Activated naive CD4-positive, alpha-beta T cell treated with anti-CD3 and anti-CD28 coated beads for 36 hours (primary cell): ENCODE measurements around the gene TCP1. TPM values are rescaled to one million over a fixed set of nuclear protein-coding genes. Genes with fewer than 3 reads are reported as not detected.
"Not testable (repeated sequence)": the region's sequence is repeated elsewhere in the genome, so short reads cannot be mapped to it uniquely, and the experiment has no call there.

Experiments
- CTCF ChIA-PET: fragments of 350-600 bp; sonication (Branson Sonifier 250); formaldehyde crosslinking; loops from one replicate; lab custom pipeline; 2021; ENCODE audit warnings: antibody characterized with exemption; lab: Charles Lee
- DNase-seq: peaks from one replicate; pipeline ENCODE4 v3.0.0-alpha.2; 2020
- H3K27ac Mint-ChIP-seq: one replicate; pipeline ENCODE4 v1.8.0; 2021; ENCODE audit warnings: mild to moderate bottlenecking, mixed read lengths
- H3K27me3 Mint-ChIP-seq: one replicate; pipeline ENCODE4 v1.8.0; 2021; ENCODE audit warnings: low read depth, mixed read lengths
- H3K36me3 Mint-ChIP-seq: one replicate; pipeline ENCODE4 v1.8.0; 2021; ENCODE audit warnings: low read depth, mixed read lengths
- H3K4me1 Mint-ChIP-seq: one replicate; pipeline ENCODE4 v1.8.0; 2021; ENCODE audit warnings: low read depth, mixed read lengths
- H3K4me3 Mint-ChIP-seq: one replicate; pipeline ENCODE4 v1.8.0; 2021; ENCODE audit warnings: mild to moderate bottlenecking, moderate library complexity, mixed read lengths
- H3K9me3 Mint-ChIP-seq: one replicate; pipeline ENCODE4 v1.8.0; 2021; ENCODE audit warnings: mixed read lengths
- intact Hi-C: fragments of 100-400 bp; cut with micrococcal nuclease; formaldehyde crosslinking; loops from one replicate; pipeline ENCODE4 v1.15.1; 2023
- total RNA-seq, 2 experiments: library from RNA; stranded (reverse); gene quantifications; one replicate each; pipeline ENCODE4 v1.2.3, GENCODE V29; 2021

Gene TCP1
- total RNA-seq, 2 experiments from 2014 or later: 420 to 425 TPM

DNA sequence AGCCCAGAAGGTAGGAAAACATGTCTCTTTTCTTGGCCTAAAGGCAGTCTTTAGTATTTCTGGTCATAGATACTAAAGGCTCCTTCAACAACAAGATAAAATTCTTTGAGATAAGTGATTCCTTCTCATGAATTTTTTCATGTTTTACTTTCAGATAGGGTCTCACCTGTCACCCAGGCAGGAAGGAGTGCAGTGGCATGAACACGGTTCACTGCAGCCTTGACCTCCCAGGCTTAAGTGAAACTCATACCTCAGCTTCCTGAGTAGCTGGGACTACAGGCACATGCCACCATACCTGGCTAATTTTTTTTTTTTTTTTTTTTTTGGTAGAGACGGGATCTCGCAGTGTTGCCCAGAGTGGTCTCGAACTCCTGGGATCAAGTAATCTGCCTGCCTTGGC is 19.7 kb upstream of the TCP1 start:
- Mint-ChIP-seq H3K27ac (no peak overlapping the region), H3K4me1 (no peaks in the 10 kb centered on the region), H3K4me3 (no peak overlapping the region), H3K27me3 (no peaks in the 10 kb centered on the region), H3K36me3 (peaks cover 2% of the 10 kb centered on the region), H3K9me3 (no peaks in the 10 kb centered on the region)
- no peak for DNase-seq
- CTCF ChIA-PET: no interaction called here
- intact Hi-C loops: no loop called here

DNA sequence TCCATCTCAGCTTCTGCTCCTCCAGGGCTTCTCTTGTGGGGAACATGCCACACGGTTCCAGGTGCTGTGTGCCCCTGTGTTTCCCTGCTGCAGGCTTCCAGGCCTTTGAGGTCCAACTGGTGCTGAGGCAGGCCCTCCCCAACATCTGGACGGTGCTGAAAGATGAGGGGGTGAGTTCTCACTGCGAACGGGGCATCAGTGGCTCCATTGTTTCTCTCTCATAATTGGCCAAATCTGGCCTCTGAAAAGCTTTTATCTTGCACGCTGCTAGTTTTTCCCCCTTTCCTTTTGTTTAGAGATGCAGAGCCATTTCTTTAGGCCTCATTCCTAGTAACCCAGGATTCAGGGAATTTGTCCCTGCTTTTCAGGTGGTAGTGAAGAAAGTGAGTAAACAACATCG is 19.2 kb upstream of the TCP1 start:
- CTCF ChIA-PET: no interaction called here

DNA sequence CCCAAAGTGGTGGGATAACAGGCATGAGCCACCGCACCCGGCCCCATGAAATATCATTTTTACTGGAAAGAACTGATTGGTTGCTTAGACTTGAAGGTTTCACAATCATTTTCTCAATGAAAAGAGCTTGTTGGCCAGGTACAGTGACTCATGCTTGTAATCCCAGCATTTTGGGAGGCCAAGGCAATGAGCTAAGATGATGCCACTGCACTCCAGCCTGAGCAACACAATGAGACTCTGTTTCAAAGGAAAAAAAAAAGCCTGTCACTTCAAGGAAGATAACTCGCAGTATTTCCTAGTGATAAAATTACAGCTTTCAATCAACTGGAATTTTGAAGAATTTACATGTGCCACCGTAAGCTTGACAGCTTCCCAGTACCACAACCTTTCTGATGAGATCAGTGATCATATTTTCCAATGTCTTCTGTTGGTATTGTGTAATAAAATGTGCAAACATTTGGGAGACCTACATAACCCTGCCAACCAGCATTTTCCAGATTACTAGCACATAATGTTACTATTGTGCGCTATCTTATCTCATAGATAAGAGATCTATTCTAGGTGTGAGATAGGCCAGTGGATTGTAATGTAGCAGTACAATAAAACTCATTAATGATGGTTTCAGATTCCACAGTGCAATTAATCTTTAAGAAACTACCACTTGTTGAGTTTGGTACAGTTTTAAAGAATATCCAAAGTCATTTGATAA is 17.9 kb upstream of the TCP1 start:
- no peak overlapping the region for H3K27ac Mint-ChIP-seq
- CTCF ChIA-PET: interaction anchor here (0.8 kb wide), 1 partner anchor 16 kb away, joined by 3 read pairs; no protein-coding TSS in a partner anchor
- no peaks in the 10 kb centered on the region for H3K9me3 Mint-ChIP-seq

More for the DNA sequence above, 19.2 kb upstream of the TCP1 start:
- Mint-ChIP-seq H3K27ac (no peak overlapping the region), H3K27me3 (no peaks in the 10 kb centered on the region), H3K4me3 (no peak overlapping the region), H3K36me3 (peaks cover 2% of the 10 kb centered on the region), H3K4me1 (no peaks in the 10 kb centered on the region), H3K9me3 (no peaks in the 10 kb centered on the region)
- DNase-seq: no peak
- intact Hi-C loops: no loop called here

DNA sequence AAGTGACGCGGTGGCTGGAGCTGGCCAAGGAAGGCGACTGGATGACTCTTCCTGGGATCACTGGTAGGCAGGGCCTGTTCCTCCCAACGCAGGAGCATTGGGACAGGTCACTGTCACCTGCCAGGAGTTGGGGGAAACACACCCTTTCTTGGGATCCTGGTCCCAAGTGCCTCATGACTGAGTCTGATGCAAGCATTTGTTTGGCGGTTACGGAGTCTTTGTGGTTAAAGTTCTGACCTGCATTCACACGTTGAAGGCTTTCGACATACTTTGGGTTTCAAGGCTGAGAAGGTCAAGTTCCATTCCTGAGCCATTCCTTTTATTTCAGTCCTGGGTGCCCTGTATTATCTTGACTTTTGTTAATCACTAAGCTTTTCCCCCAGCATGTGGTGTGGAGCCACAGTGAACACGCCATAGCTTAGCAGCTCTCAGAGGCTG is 16.6 kb upstream of the TCP1 start:
- CTCF ChIA-PET: interaction anchor here (0.5 to 0.7 kb wide), 2 partner anchors 103 to 108 kb away, joined by 3 to 6 read pairs; no protein-coding TSS in a partner anchor
- DNase-seq: no peak
- intact Hi-C loops: no loop called here
- no peaks in the 10 kb centered on the region for H3K4me1 Mint-ChIP-seq
- no peak overlapping the region for H3K4me3 Mint-ChIP-seq
- no peaks in the 10 kb centered on the region for H3K9me3 Mint-ChIP-seq
- H3K27ac Mint-ChIP-seq: no peak overlapping the region
- no peaks in the 10 kb centered on the region for H3K27me3 Mint-ChIP-seq
- H3K36me3 Mint-ChIP-seq: peaks cover 2% of the 10 kb centered on the region

More for the DNA sequence above, 17.9 kb upstream of the TCP1 start:
- intact Hi-C loops: no loop called here
- no peak for DNase-seq
- Mint-ChIP-seq H3K4me3 (no peak overlapping the region), H3K27me3 (no peaks in the 10 kb centered on the region), H3K4me1 (no peaks in the 10 kb centered on the region), H3K36me3 (peaks cover 2% of the 10 kb centered on the region)

DNA sequence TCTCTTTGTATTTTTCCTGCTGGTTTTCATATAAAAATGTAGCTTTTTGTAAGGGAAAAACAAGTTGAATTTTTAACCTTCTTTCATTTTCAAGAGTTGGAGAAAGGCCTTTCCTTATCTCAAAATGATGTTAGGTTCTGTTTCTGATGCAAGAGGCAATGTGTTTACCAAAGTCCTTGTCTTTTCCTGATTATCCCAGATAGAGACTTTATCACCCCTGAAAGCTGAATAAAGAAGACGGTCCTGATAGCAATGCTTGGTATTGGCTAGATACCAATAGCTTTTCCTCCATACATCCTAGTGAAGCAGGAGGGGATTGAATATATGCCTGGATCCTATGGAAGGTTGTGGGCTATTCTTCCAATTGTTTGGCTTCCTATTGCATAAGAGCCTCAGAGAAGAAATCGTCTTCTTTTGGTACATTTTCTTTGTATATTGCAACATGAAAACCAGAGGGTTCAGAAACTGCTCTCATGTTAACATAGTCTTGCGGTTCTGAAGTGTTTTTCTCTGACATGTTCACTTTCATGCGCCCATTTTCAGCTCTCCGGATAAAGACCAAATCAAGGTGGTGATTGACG is 16.1 kb upstream of the TCP1 start:
- no peak for DNase-seq
- no peak overlapping the region for H3K4me3 Mint-ChIP-seq
- no peaks in the 10 kb centered on the region for H3K9me3 Mint-ChIP-seq
- no peaks in the 10 kb centered on the region for H3K4me1 Mint-ChIP-seq
- H3K36me3 Mint-ChIP-seq: peaks cover 2% of the 10 kb centered on the region
- intact Hi-C loops: no loop called here
- H3K27me3 Mint-ChIP-seq: no peaks in the 10 kb centered on the region
- CTCF ChIA-PET: interaction anchor here (0.5 to 0.7 kb wide), 2 partner anchors 102 to 107 kb away, joined by 3 to 6 read pairs; no protein-coding TSS in a partner anchor
- no peak overlapping the region for H3K27ac Mint-ChIP-seq

- intact Hi-C loops: no loop called here
- H3K4me1 Mint-ChIP-seq: no peaks in the 10 kb centered on the region
- CTCF ChIA-PET: no interaction called here
- H3K27ac Mint-ChIP-seq: no peak overlapping the region
- no peaks in the 10 kb centered on the region for H3K9me3 Mint-ChIP-seq
- H3K36me3 Mint-ChIP-seq: peaks cover 3% of the 10 kb centered on the region
- DNase-seq: no peak
- H3K27me3 Mint-ChIP-seq: no peaks in the 10 kb centered on the region
- no peak overlapping the region for H3K4me3 Mint-ChIP-seq
These were observed 15.1 kb upstream of the TCP1 start for GRCh38 chr6:159804504-159804903.

- Mint-ChIP-seq H3K27me3 (no peaks in the 10 kb centered on the region), H3K27ac (no peak overlapping the region), H3K4me3 (no peak overlapping the region), H3K36me3 (peaks cover 18% of the 10 kb centered on the region), H3K9me3 (no peaks in the 10 kb centered on the region), H3K4me1 (peaks cover 15% of the 10 kb centered on the region)
- no peak for DNase-seq
- CTCF ChIA-PET: interaction anchor here (0.7 kb wide), 2 partner anchors 58 to 69 kb away, joined by 3 to 4 read pairs; no protein-coding TSS in a partner anchor
- intact Hi-C loops: no loop called here
These were observed 12.5 kb upstream of the TCP1 start for GRCh38 chr6:159801935-159802334.

GRCh38 chr6:159800141-159800865 is 10.9 kb upstream of the TCP1 start, which contains the start of gene PNLDC1:
PNLDC1 (plus strand) TSS chr6:159800276; CDS start chr6:159800308, 32 bp downstream.
- Mint-ChIP-seq H3K4me1 (peaks cover 23% of the 10 kb centered on the region), H3K27ac (no peak within 1 kb of the TSS), H3K36me3 (peaks cover 19% of the 10 kb centered on the region), H3K9me3 (no peaks in the 10 kb centered on the region), H3K4me3 (no peak within 1 kb of the TSS), H3K27me3 (no peaks in the 10 kb centered on the region)
- CTCF ChIA-PET: no interaction called here
- DNase-seq: no peak
- intact Hi-C loops: no loop called here

- H3K27ac Mint-ChIP-seq: peak overlapping the region; percentile 83
- intact Hi-C loops: no loop called here
- CTCF ChIA-PET: no interaction called here
- no peak overlapping the region for H3K4me3 Mint-ChIP-seq
- H3K9me3 Mint-ChIP-seq: no peaks in the 10 kb centered on the region
- H3K27me3 Mint-ChIP-seq: no peaks in the 10 kb centered on the region
- peaks cover 24% of the 10 kb centered on the region for H3K36me3 Mint-ChIP-seq
- no peak for DNase-seq
- peaks cover 44% of the 10 kb centered on the region for H3K4me1 Mint-ChIP-seq
These were observed 8.2 kb upstream of the TCP1 start for GRCh38 chr6:159797554-159797953.

- peaks cover 60% of the 10 kb centered on the region for H3K4me1 Mint-ChIP-seq
- H3K27me3 Mint-ChIP-seq, intact Hi-C loops, H3K9me3 Mint-ChIP-seq, CTCF ChIA-PET, DNase-seq, H3K4me3 Mint-ChIP-seq, H3K27ac Mint-ChIP-seq: not testable (repeated sequence)
- H3K36me3 Mint-ChIP-seq: peaks cover 41% of the 10 kb centered on the region
These were observed 5.6 kb upstream of the TCP1 start for GRCh38 chr6:159794976-159795375.

GRCh38 chr6:159790956-159791598 is 1.7 kb upstream of the TCP1 start:
- CTCF ChIA-PET: interaction anchor here (0.6 to 4.7 kb wide), 9 partner anchors 16 to 137 kb away, joined by 3 to 25 read pairs (median 3); partner anchors contain the start of genes SOD2 and WTAP
- Mint-ChIP-seq H3K4me3 (peak overlapping the region; percentile 99), H3K4me1 (peaks cover 58% of the 10 kb centered on the region), H3K27ac (peak overlapping the region; percentile 98), H3K9me3 (no peaks in the 10 kb centered on the region), H3K27me3 (no peaks in the 10 kb centered on the region), H3K36me3 (peaks cover 50% of the 10 kb centered on the region)
- intact Hi-C loops: loop anchor here (2.0 kb wide), 1 partner anchor 30 kb away; no protein-coding TSS in a partner anchor
- peak; percentile 35 for DNase-seq
